ENCODE measurements around the gene DPP10.

Gene DPP10

DNA sequence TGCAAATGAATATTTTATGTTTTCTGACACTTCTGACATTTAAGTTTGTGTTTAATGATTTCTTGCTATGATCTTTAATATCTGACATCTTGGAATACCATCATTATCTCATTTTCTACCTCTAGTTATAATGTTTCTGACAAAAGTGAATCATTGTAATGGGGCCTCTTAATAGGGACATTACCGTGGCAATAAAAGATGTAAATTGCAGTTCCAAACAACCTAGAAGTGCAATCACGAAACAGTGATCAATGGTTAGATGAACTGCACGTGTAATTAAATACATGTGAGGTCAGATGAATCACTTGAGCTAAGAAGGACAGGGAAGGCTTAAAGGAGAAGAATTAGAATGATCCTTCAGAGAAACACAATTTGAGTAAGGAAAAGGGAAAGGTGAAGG, 1078.3 kb downstream of the DPP10 start:
- no peak for DNase-seq (ENCODE audit: low read depth)
- TF ChIP-seq, protein P1, sequence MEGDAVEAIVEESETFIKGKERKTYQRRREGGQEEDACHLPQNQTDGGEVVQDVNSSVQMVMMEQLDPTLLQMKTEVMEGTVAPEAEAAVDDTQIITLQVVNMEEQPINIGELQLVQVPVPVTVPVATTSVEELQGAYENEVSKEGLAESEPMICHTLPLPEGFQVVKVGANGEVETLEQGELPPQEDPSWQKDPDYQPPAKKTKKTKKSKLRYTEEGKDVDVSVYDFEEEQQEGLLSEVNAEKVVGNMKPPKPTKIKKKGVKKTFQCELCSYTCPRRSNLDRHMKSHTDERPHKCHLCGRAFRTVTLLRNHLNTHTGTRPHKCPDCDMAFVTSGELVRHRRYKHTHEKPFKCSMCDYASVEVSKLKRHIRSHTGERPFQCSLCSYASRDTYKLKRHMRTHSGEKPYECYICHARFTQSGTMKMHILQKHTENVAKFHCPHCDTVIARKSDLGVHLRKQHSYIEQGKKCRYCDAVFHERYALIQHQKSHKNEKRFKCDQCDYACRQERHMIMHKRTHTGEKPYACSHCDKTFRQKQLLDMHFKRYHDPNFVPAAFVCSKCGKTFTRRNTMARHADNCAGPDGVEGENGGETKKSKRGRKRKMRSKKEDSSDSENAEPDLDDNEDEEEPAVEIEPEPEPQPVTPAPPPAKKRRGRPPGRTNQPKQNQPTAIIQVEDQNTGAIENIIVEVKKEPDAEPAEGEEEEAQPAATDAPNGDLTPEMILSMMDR (IDR thresholded peaks at IDR 0.05; ENCODE audit: insufficient read depth, low read depth, low read length, missing control alignments): no peak
- no peak overlapping the region for H3K4me3 ChIP-seq (ENCODE audit: low read length)

DNA sequence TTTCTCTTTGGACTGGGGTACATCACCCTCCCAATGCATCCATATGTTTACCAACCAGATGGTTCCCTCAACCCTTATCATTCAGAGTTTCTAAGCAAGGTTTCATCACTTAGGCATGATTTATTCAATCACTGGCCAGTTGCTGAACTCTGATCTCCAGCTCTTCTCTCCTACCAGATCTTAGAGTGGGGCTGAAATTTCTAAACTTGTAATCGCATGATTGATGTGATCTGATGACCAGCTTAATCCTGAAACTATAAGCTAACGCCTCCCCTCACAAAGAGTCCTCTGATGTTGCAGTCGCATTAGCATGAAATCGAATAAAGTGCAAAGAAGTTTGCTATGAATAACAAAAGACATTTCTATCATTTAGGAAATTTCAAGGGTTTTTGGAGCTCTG, 1082.0 kb downstream of the DPP10 start:
- H3K4me3 ChIP-seq (ENCODE audit: low read length): no peak overlapping the region
- TF ChIP-seq, protein P1 (IDR thresholded peaks at IDR 0.05; ENCODE audit: insufficient read depth, low read depth, low read length, missing control alignments): no peak
- DNase-seq (ENCODE audit: low read depth): no peak

DNA sequence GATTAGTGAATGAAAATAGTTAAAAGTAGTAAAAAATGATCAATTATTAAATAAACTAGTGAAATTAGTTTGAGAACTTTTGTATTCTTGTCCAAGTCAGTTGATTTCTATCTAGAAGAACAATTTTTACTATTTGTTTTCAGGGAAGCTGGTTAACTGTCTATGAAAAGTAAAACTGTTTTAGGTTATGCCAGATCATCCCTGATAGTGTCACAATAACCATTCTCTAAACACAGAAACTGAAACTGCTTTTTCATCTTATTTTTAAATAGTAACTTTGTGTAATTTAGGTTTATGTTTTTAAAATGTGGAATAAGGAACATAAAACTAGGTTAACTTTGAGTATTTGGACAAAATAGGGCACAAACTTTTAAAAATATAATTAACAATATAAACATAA, 1087.2 kb downstream of the DPP10 start:
- no peak for DNase-seq (ENCODE audit: low read depth)
- TF ChIP-seq, protein P1 (IDR thresholded peaks at IDR 0.05; ENCODE audit: insufficient read depth, low read depth, low read length, missing control alignments): no peak
- no peak overlapping the region for H3K4me3 ChIP-seq (ENCODE audit: low read length)

DNA sequence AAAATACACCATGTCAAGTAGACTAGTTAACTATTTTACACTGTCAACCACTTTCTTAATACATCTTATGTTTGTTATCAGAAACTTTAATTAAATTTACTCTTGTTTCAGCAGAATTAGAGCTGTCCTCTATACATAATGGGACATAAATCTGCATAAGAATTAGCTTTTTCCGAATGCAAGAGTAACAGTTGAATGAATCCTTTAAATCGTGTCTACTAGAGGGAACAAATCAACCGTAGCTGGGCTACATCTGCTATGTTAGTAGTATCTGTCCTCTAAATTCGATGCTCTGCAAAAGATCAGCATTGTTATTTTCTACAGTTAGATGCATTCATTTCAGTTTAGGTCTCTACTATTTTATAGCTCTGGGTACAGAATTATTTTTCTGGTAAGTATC, 1090.6 kb downstream of the DPP10 start:
- TF ChIP-seq, protein P1 (IDR thresholded peaks at IDR 0.05; ENCODE audit: insufficient read depth, low read depth, low read length, missing control alignments): no peak
- no peak overlapping the region for H3K4me3 ChIP-seq (ENCODE audit: low read length)
- DNase-seq (ENCODE audit: low read depth): no peak

DNA sequence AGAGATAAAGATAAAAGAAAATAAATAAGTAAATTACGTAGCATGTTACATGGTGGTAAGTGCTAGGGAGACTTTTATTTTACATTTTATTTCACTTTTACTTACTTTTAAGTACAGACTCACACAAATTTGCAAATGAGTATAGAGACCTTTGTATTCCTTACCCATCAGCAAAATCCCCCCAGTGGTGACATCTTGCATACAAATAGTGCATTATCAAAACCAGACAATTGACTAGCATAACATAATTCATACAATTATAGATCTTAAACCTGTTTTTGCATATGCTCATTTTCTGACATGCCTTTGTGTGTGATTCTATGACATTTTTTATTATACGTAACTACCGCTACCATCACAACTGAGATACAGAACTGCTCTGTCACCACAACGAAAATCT, 1099.4 kb downstream of the DPP10 start:
- no peak overlapping the region for H3K4me3 ChIP-seq (ENCODE audit: low read length)
- no peak for DNase-seq (ENCODE audit: low read depth)
- TF ChIP-seq, protein P1 (IDR thresholded peaks at IDR 0.05; ENCODE audit: insufficient read depth, low read depth, low read length, missing control alignments): no peak

DNA sequence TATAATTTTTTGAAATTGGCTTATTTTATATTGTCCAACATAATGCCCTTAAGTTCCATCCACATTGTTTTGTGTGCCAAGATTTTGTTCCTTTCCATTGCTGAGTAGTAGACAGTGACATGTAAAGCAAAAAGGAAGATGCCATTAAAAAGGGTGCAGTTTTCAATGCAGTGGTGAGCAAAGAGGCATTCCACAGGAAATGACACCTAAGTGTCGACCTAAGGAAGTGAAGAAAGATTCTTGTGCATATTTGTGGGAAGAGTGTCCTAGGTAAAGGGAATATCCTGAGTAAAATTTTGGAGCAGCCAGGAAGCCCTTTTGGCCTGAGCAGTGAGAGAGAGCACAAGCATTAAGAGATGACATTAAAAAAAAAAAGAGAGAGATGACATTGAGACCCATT, 1099.9 kb downstream of the DPP10 start:
- H3K4me3 ChIP-seq (ENCODE audit: low read length): no peak overlapping the region
- DNase-seq (ENCODE audit: low read depth): no peak
- TF ChIP-seq, protein P1 (IDR thresholded peaks at IDR 0.05; ENCODE audit: insufficient read depth, low read depth, low read length, missing control alignments): no peak

DNA sequence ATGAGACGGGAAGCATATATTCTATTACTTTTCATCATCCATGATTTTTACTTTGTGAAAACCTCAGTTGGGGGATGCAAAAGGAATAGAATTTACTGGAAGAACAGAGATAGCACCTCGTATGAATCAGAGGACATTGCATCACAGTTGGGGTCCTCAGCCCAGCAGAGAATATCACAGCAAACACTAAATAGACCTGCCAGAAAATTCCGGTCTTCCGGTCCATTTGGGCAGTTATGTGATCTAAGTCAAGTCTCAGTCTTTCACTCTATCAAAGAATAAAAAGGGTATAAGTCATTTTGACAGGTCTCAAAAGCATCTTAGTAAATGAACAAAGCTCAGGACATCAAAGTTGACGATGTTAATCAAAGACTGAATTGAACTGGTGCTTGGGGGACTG, 1100.6 kb downstream of the DPP10 start:
- DNase-seq (ENCODE audit: low read depth): no peak
- H3K4me3 ChIP-seq (ENCODE audit: low read length): no peak overlapping the region
- TF ChIP-seq, protein P1 (IDR thresholded peaks at IDR 0.05; ENCODE audit: insufficient read depth, low read depth, low read length, missing control alignments): no peak

All from epithelial cell of esophagus (primary cell).